Naive thymus-derived CD4-positive, alpha-beta T cell (primary cell): Measurements from ENCODE around the gene THOP1. TPM values are rescaled to one million over a fixed set of nuclear protein-coding genes. Genes with fewer than 3 reads are reported as not detected.

Source experiments
- ATAC-seq: fragments of 150-1000 bp; cut with Tn5 transposase; 2 replicates; pipeline ENCODE4 v1.10.0; 2021; ENCODE audit warnings: mild to moderate bottlenecking, moderate library complexity
- CTCF ChIA-PET: fragments of 350-600 bp; sonication (Branson Sonifier 250); formaldehyde crosslinking; loops from one replicate; lab custom pipeline; 2021; ENCODE audit warnings: antibody characterized with exemption; lab: Charles Lee
- POLR2A ChIA-PET: fragments of 350-600 bp; sonication (Branson Sonifier 250); formaldehyde crosslinking; loops from one replicate; lab custom pipeline; 2021; ENCODE audit warnings: antibody characterized with exemption, inconsistent platforms; lab: Charles Lee
- DNase-seq, 9 donors: peaks; one replicate each; pipeline versions ENCODE4 v3.0.0 to v3.0.0-alpha.2; 2020 to 2022; ENCODE audit warnings: mixed read lengths in 1 of 9
- H3K27ac ChIP-seq: one replicate; pipeline ENCODE4 v1.7.0; 2013; ENCODE audit warnings: mild to moderate bottlenecking, low read depth, low read length, moderate library complexity
- H3K27me3 ChIP-seq, 2 donors: one replicate each; pipeline ENCODE4 v1.7.0; 2013; ENCODE audit warnings: low read length in 2 of 2, mild to moderate bottlenecking in 2 of 2, moderate library complexity in 2 of 2; ENCODE audit not compliant: control insufficient read depth in 2 of 2, insufficient read depth in 2 of 2
- H3K36me3 ChIP-seq, 3 experiments: 1 replicate in 2 of 3; 2 replicates in 1 of 3; pipeline ENCODE4 v1.7.0; 2013; ENCODE audit warnings: low read length in 3 of 3, mild to moderate bottlenecking in 3 of 3, moderate library complexity in 1 of 3; ENCODE audit not compliant: insufficient read depth in 3 of 3, control insufficient read depth in 2 of 3
- H3K4me1 ChIP-seq, 2 donors: one replicate each; pipeline ENCODE4 v1.7.0; 2013; ENCODE audit warnings: low read length in 2 of 2, mild to moderate bottlenecking in 2 of 2, moderate library complexity in 1 of 2; ENCODE audit not compliant: control insufficient read depth in 2 of 2, insufficient read depth in 2 of 2
- H3K4me3 ChIP-seq: 2 replicates; pipeline ENCODE4 v1.7.0; 2013; ENCODE audit warnings: mild to moderate bottlenecking, low read length
- H3K9me3 ChIP-seq, 3 experiments: 1 replicate in 2 of 3; 2 replicates in 1 of 3; pipeline ENCODE4 v1.7.0; 2013; ENCODE audit warnings: low read length in 3 of 3; ENCODE audit not compliant: control insufficient read depth in 2 of 3
- H3K27ac Mint-ChIP-seq, 9 donors: one replicate each; pipeline ENCODE4 v1.8.0; 2020 to 2022; ENCODE audit warnings: mixed read lengths in 9 of 9, mild to moderate bottlenecking in 8 of 9, moderate library complexity in 5 of 9, inconsistent platforms in 2 of 9
- H3K27me3 Mint-ChIP-seq, 5 donors: one replicate each; pipeline ENCODE4 v1.8.0; 2021 to 2022; ENCODE audit warnings: mixed read lengths in 5 of 5, mild to moderate bottlenecking in 1 of 5
- H3K36me3 Mint-ChIP-seq, 5 donors: one replicate each; pipeline ENCODE4 v1.8.0; 2020 to 2022; ENCODE audit warnings: mixed read lengths in 5 of 5, mild to moderate bottlenecking in 3 of 5, inconsistent platforms in 1 of 5
- H3K4me1 Mint-ChIP-seq, 7 donors: one replicate each; pipeline ENCODE4 v1.8.0; 2020 to 2022; ENCODE audit warnings: mixed read lengths in 7 of 7, mild to moderate bottlenecking in 3 of 7, inconsistent platforms in 1 of 7
- H3K4me3 Mint-ChIP-seq, 10 donors: one replicate each; pipeline ENCODE4 v1.8.0; 2020 to 2022; ENCODE audit warnings: mild to moderate bottlenecking in 10 of 10, mixed read lengths in 10 of 10, moderate library complexity in 6 of 10, inconsistent platforms in 2 of 10
- H3K9me3 Mint-ChIP-seq, 11 donors: one replicate each; pipeline ENCODE4 v1.8.0; 2020 to 2022; ENCODE audit warnings: mixed read lengths in 11 of 11, mild to moderate bottlenecking in 4 of 11, inconsistent platforms in 1 of 11, moderate library complexity in 1 of 11
- intact Hi-C, 2 donors: fragments of 100-400 bp; cut with micrococcal nuclease; formaldehyde crosslinking; loops; one replicate each; pipeline ENCODE4 v1.15.1; 2023
- polyA plus RNA-seq, 2 donors: library from polyadenylated mRNA; unstranded; fragments of 300-500 nt; fragmentation: Illumina TruSeq; gene quantifications; one replicate each; pipeline ENCODE4 v1.2.3, GENCODE V29; 2021
- total RNA-seq, 6 experiments: library from RNA in 5 of 6; stranded (reverse) in 5 of 6; gene quantifications; 1 replicate in 5 of 6; 2 replicates in 1 of 6; pipeline ENCODE4 v1.2.3 and lab custom pipeline; 2021 to 2026

Gene THOP1
- total and polyA plus RNA-seq, 7 experiments from 2014 or later = 26.4 to 98.2 (median 29.7) TPM

- POLR2A ChIA-PET = no interaction called here
Observed at GRCh38 chr19:2812414-2813234, 27.3 kb downstream of the THOP1 start.

GRCh38 chr19:2813235-2814160 lies 28.2 kb downstream of the THOP1 start:
- no peak for DNase-seq
- no peak overlapping the region for H3K27ac Mint-ChIP-seq

More at GRCh38 chr19:2812414-2813234, 27.3 kb downstream of the THOP1 start:
- H3K4me3 Mint-ChIP-seq = no peak overlapping the region
- intact Hi-C loops = no loop called here
- peaks cover 0 to 1% (median 0%) of the 10 kb centered on the region in 11 donors for H3K9me3 Mint-ChIP-seq
- no peaks in the 10 kb centered on the region for H3K9me3 ChIP-seq
- no peak overlapping the region for H3K27ac Mint-ChIP-seq
- no peaks in the 10 kb centered on the region for H3K27me3 ChIP-seq
- no peak overlapping the region for H3K27ac ChIP-seq
- CTCF ChIA-PET = no interaction called here
- H3K27me3 Mint-ChIP-seq = no peaks in the 10 kb centered on the region
- DNase-seq = no peak
- H3K36me3 Mint-ChIP-seq = peaks cover 3 to 13% (median 5%) of the 10 kb centered on the region in 5 donors
- peaks cover 0 to 41% (median 6%) of the 10 kb centered on the region in 3 experiments for H3K36me3 ChIP-seq
- ATAC-seq = no peak
- peaks cover 0 to 3% (median 0%) of the 10 kb centered on the region in 7 donors for H3K4me1 Mint-ChIP-seq
- no peak overlapping the region for H3K4me3 ChIP-seq
- H3K4me1 ChIP-seq = no peaks in the 10 kb centered on the region

GRCh38 chr19:2814426-2814825 lies 29.1 kb downstream of the THOP1 start:
- Histone ChIP-seq H3K4me3 (no peak overlapping the region), H3K4me1 (no peaks in the 10 kb centered on the region), H3K9me3 (no peaks in the 10 kb centered on the region), H3K36me3 (peaks cover 0 to 23% (median 2%) of the 10 kb centered on the region in 3 experiments), H3K27ac (no peak overlapping the region), H3K27me3 (no peaks in the 10 kb centered on the region)
- DNase-seq (no peak), ATAC-seq (no peak)
- ChIA-PET POLR2A (interaction anchor here (0.6 kb wide), 1 partner anchor 91 kb away, joined by 3 read pairs; no protein-coding TSS in a partner anchor), CTCF (interaction anchor here (0.5 kb wide), 2 partner anchors 75 to 110 kb away, joined by 3 read pairs; no protein-coding TSS in a partner anchor)
- H3K4me1 Mint-ChIP-seq = peaks cover 0 to 3% (median 0%) of the 10 kb centered on the region in 7 donors
- no peak overlapping the region for H3K4me3 Mint-ChIP-seq
- peaks cover 0 to 2% (median 0%) of the 10 kb centered on the region in 5 donors for H3K36me3 Mint-ChIP-seq
- no peak overlapping the region for H3K27ac Mint-ChIP-seq
- H3K27me3 Mint-ChIP-seq = no peaks in the 10 kb centered on the region
- peaks cover 0 to 1% (median 0%) of the 10 kb centered on the region in 11 donors for H3K9me3 Mint-ChIP-seq
- intact Hi-C loops = no loop called here

More at GRCh38 chr19:2813235-2814160, 28.2 kb downstream of the THOP1 start:
- Histone ChIP-seq H3K4me1 (no peaks in the 10 kb centered on the region), H3K36me3 (peaks cover 0 to 32% (median 6%) of the 10 kb centered on the region in 3 experiments), H3K4me3 (no peak overlapping the region), H3K27me3 (no peaks in the 10 kb centered on the region), H3K9me3 (no peaks in the 10 kb centered on the region), H3K27ac (no peak overlapping the region)
- Mint-ChIP-seq H3K27me3 (no peaks in the 10 kb centered on the region), H3K4me3 (no peak overlapping the region), H3K36me3 (peaks cover 3 to 11% (median 5%) of the 10 kb centered on the region in 5 donors), H3K9me3 (peaks cover 0 to 1% (median 0%) of the 10 kb centered on the region in 11 donors), H3K4me1 (peaks cover 0 to 3% (median 0%) of the 10 kb centered on the region in 7 donors)
- no peak for ATAC-seq
- POLR2A ChIA-PET = no interaction called here
- CTCF ChIA-PET = no interaction called here
- intact Hi-C loops = no loop called here

GRCh38 chr19:2815191-2815614 lies 29.9 kb downstream of the THOP1 start:
- Histone ChIP-seq H3K4me1 (peaks cover 0 to under 1% of the 10 kb centered on the region in 2 donors), H3K9me3 (no peaks in the 10 kb centered on the region), H3K36me3 (peaks cover 0 to 17% (median 0%) of the 10 kb centered on the region in 3 experiments), H3K4me3 (no peak overlapping the region), H3K27ac (no peak overlapping the region), H3K27me3 (no peaks in the 10 kb centered on the region)
- intact Hi-C loops = loop anchor here in 1 of 2 donors (5.0 kb wide), 1 partner anchor 42 kb away; no protein-coding TSS in a partner anchor
- Mint-ChIP-seq H3K27me3 (no peaks in the 10 kb centered on the region), H3K9me3 (peaks cover 0 to 1% (median 0%) of the 10 kb centered on the region in 11 donors), H3K27ac (no peak overlapping the region), H3K36me3 (peaks cover 0 to under 1% (median 0%) of the 10 kb centered on the region in 5 donors), H3K4me1 (peaks cover 0 to 4% (median 1%) of the 10 kb centered on the region in 7 donors), H3K4me3 (no peak overlapping the region)
- DNase-seq (no peak), ATAC-seq (no peak)
- CTCF ChIA-PET = no interaction called here
- POLR2A ChIA-PET = no interaction called here

- Histone ChIP-seq H3K9me3 (no peaks in the 10 kb centered on the region), H3K36me3 (peaks cover 0 to 10% (median 0%) of the 10 kb centered on the region in 3 experiments), H3K27ac (no peak overlapping the region), H3K27me3 (no peaks in the 10 kb centered on the region), H3K4me3 (no peak overlapping the region), H3K4me1 (peaks cover 3 to 4% of the 10 kb centered on the region in 2 donors)
- no peaks in the 10 kb centered on the region for H3K27me3 Mint-ChIP-seq
- ChIA-PET CTCF (interaction anchor here (0.6 kb wide), 1 partner anchor 407 kb away, joined by 7 read pairs; no protein-coding TSS in a partner anchor), POLR2A (no interaction called here)
- peaks cover 0 to 7% (median 5%) of the 10 kb centered on the region in 7 donors for H3K4me1 Mint-ChIP-seq
- ATAC-seq (no peak), DNase-seq (no peak)
- H3K27ac Mint-ChIP-seq = peak overlapping the region in 2 of 9 donors; percentile 4 to 48
- peaks cover 0 to 3% (median 0%) of the 10 kb centered on the region in 5 donors for H3K36me3 Mint-ChIP-seq
- intact Hi-C loops = loop anchor here in 1 of 2 donors (5.0 kb wide), 1 partner anchor 41 kb away; no protein-coding TSS in a partner anchor
- H3K4me3 Mint-ChIP-seq = no peak overlapping the region
- H3K9me3 Mint-ChIP-seq = peaks cover 0 to 1% (median 0%) of the 10 kb centered on the region in 11 donors
Observed at GRCh38 chr19:2815923-2816322, 30.6 kb downstream of the THOP1 start.

GRCh38 chr19:2816641-2817040 lies 31.3 kb downstream of the THOP1 start:
- no peaks in the 10 kb centered on the region for H3K27me3 ChIP-seq
- no peak overlapping the region for H3K4me3 ChIP-seq
- no peaks in the 10 kb centered on the region for H3K9me3 ChIP-seq
- peaks cover 3 to 4% of the 10 kb centered on the region in 2 donors for H3K4me1 ChIP-seq
- Mint-ChIP-seq H3K27me3 (no peaks in the 10 kb centered on the region), H3K9me3 (peaks cover 0 to 1% (median 0%) of the 10 kb centered on the region in 11 donors), H3K27ac (no peak overlapping the region), H3K36me3 (peaks cover 0 to 3% (median 0%) of the 10 kb centered on the region in 5 donors), H3K4me1 (peaks cover 0 to 15% (median 6%) of the 10 kb centered on the region in 7 donors), H3K4me3 (no peak overlapping the region)
- ATAC-seq = no peak
- CTCF ChIA-PET = no interaction called here
- peaks cover 0 to 4% (median 0%) of the 10 kb centered on the region in 3 experiments for H3K36me3 ChIP-seq
- POLR2A ChIA-PET = no interaction called here
- DNase-seq = no peak
- H3K27ac ChIP-seq = no peak overlapping the region
- intact Hi-C loops = loop anchor here in 1 of 2 donors (5.0 kb wide), 1 partner anchor 41 kb away; no protein-coding TSS in a partner anchor
